Measurements from ENCODE around the gene LDHAL6B. TPM values are rescaled to one million over a fixed set of nuclear protein-coding genes. Genes with fewer than 3 reads are reported as not detected.

Gene LDHAL6B
- total and polyA plus RNA-seq, 9 of the 15 experiments (the other 6 are each of a cell fraction or from before 2014, with no cell fraction given), result not detected

GRCh38 chr15:59196416-59196815 lies 10.2 kb upstream of the LDHAL6B start:
- no peaks in the 10 kb centered on the region for H3K4me1 ChIP-seq (replicated peaks in 1 of 2; ENCODE audit: control insufficient read depth in 2 of 2, insufficient read depth in 2 of 2, low read length in 2 of 2)
- BruUV-seq (replicated peaks), result no TSS peak
- POLR2A ChIA-PET, result interaction anchor here (0.5 kb wide), 1 partner anchor 46 kb away, joined by 3 read pairs; no protein-coding TSS in a partner anchor
- no peak overlapping the region for H3K9ac ChIP-seq (ENCODE audit: insufficient read depth in 1 of 2, low read depth in 2 of 2, low read length in 2 of 2)
- TF ChIP-seq TBP (optimal IDR thresholded peaks at IDR 0.05; ENCODE audit: low read depth, low read length) (no peak), CBFA2T2 (conservative IDR thresholded peaks at IDR 0.05) (no peak), POLR2B (IDR thresholded peaks at IDR 0.05; ENCODE audit: low read depth, partially characterized antibody) (no peak), HNRNPUL1 (IDR thresholded peaks at IDR 0.05; ENCODE audit: low read length) (no peak), CBX8 (IDR thresholded peaks at IDR 0.05; ENCODE audit: borderline replicate concordance, extremely low read depth, low read depth, low read length, poor library complexity, severe bottlenecking) (no peak), CHAMP1 (IDR thresholded peaks at IDR 0.05) (no peak), ZNF778 (CRISPR knock-in tag; IDR thresholded peaks at IDR 0.05) (no peak), ZBTB43 (CRISPR knock-in tag; IDR thresholded peaks at IDR 0.05) (no peak), FOXP1 (CRISPR knock-in tag; IDR thresholded peaks at IDR 0.05) (no peak), HNRNPLL (IDR thresholded peaks at IDR 0.05; ENCODE audit: low read depth, low read length, poor library complexity, severe bottlenecking) (no peak), MYNN (IDR thresholded peaks at IDR 0.05) (no peak), MYNN (CRISPR knock-in tag; IDR thresholded peaks at IDR 0.05) (no peak), ZBTB7A (IDR thresholded peaks at IDR 0.05; ENCODE audit: borderline replicate concordance, control insufficient read depth, low read depth, low read length) (no peak), EP300 (IDR thresholded peaks at IDR 0.05; ENCODE audit: low read length) (no peak), LEF1 (IDR thresholded peaks at IDR 0.05) (no peak), RCOR1 (IDR thresholded peaks at IDR 0.05; ENCODE audit: borderline replicate concordance in 1 of 2, low read depth in 2 of 2, low read length in 2 of 2) (no peak), POLR2G (IDR thresholded peaks at IDR 0.05; ENCODE audit: low read depth, low read length) (no peak), GATA2 (CRISPR knock-in tag; IDR thresholded peaks at IDR 0.05) (no peak)
- no peak overlapping the region for H3K27ac ChIP-seq (ENCODE audit: extremely low read depth, low read depth, low read length)
- intact Hi-C loops (cut with micrococcal nuclease) (no loop called here), in situ Hi-C loops (cut with MboI) (no loop called here)
- no peak overlapping the region for H2AFZ ChIP-seq (ENCODE audit: low read depth, low read length)
- no peak overlapping the region for H3K4me3 ChIP-seq
- no peaks in the 10 kb centered on the region for H3K79me2 ChIP-seq (ENCODE audit: control insufficient read depth, insufficient read depth, low read length)
- WGBS (ENCODE audit: insufficient coverage, low coverage, missing lambda C conversion rate), result 0% methylated on average over 2 of the region's 2 CpGs
- DNase-seq (ENCODE audit: extremely low read depth in 1 of 4, low spot score in 3 of 4), result no peak
- H3K36me3 ChIP-seq (ENCODE audit: control insufficient read depth, insufficient read depth, low read length), result no peaks in the 10 kb centered on the region
- no peaks in the 10 kb centered on the region for H3K9me3 ChIP-seq (replicated peaks; ENCODE audit: control insufficient read depth, insufficient read depth, low read depth, low read length)
- FAIRE-seq, result no peak
- H3K4me2 ChIP-seq (ENCODE audit: insufficient read depth, low read length), result no peak overlapping the region
- H3K27me3 ChIP-seq (ENCODE audit: control insufficient read depth in 2 of 2, insufficient read depth in 2 of 2, low read length in 2 of 2), result peaks cover 31 to 42% of the 10 kb centered on the region in 2 experiments
- ATAC-seq, result no peak
- no peaks in the 10 kb centered on the region; the same call in 1 of the 2 replicates for H4K20me1 ChIP-seq (replicated peaks; ENCODE audit: control insufficient read depth, insufficient read depth, low read length)
- H3K9me1 ChIP-seq (ENCODE audit: control insufficient read depth, insufficient read depth, low read length), result no peaks in the 10 kb centered on the region
- CTCF ChIA-PET (ENCODE audit: low intra/inter-chr PET ratio), result no interaction called here
